A549 treated with CpdA at 1 μM for 4 hours (cell line): Measurements from ENCODE around the gene NT5C. TPM values are rescaled to one million over a fixed set of nuclear protein-coding genes. Genes with fewer than 3 reads are reported as not detected.

Source experiments
- total RNA-seq: library from RNA; stranded (reverse); fragments of 200-300 nt; extraction: Qiagen RNA extraction; gene quantifications from 5 replicates; pipeline ENCODE4 v1.2.3, GENCODE V29; 2022; ENCODE audit warnings: low read depth

Gene NT5C
- total RNA-seq, result 87.9 to 130 TPM (median 123 TPM) in 5 replicates

DNA sequence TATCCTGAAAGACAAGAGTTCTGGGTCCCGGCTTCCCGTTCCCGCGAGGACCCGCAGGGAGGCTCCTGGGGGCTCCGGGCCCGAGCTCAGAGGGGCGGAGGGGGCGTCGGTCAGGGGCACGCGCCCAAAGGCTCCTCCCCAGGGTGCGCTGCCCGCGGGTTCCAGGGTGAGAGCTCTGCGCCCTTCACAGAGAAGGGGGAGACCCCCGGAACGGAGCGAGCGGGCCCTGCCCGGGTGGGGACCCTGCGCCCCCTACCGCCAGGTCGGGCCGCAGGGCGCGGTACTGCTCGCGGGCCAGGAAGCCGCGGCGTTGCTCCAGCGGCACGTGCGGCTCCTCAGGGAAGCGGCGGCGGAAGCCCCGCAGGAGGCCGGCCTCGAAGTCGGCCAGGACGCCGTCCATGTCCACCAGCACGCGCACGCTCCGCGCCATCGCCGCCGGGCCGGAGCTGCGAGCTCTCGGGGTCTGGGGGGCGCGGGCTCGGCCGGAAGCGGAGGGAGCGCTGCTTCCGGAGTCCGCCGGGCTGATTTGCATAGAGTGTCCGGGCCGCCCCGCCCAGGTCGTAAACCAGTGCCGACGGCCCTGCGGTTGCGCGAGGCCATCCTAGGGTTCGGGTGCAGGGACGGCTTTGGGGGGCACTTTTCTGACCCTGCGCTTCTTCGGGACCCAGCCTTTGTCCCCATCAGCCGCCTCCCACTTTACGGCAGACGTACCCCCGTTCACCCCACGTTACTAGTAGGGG lies at the start of gene NT5C:
Gene NT5C (minus strand): TSS at position 465 of the 740 bp plus-strand sequence. CDS start 35 bp downstream, at position 430.

DNA sequence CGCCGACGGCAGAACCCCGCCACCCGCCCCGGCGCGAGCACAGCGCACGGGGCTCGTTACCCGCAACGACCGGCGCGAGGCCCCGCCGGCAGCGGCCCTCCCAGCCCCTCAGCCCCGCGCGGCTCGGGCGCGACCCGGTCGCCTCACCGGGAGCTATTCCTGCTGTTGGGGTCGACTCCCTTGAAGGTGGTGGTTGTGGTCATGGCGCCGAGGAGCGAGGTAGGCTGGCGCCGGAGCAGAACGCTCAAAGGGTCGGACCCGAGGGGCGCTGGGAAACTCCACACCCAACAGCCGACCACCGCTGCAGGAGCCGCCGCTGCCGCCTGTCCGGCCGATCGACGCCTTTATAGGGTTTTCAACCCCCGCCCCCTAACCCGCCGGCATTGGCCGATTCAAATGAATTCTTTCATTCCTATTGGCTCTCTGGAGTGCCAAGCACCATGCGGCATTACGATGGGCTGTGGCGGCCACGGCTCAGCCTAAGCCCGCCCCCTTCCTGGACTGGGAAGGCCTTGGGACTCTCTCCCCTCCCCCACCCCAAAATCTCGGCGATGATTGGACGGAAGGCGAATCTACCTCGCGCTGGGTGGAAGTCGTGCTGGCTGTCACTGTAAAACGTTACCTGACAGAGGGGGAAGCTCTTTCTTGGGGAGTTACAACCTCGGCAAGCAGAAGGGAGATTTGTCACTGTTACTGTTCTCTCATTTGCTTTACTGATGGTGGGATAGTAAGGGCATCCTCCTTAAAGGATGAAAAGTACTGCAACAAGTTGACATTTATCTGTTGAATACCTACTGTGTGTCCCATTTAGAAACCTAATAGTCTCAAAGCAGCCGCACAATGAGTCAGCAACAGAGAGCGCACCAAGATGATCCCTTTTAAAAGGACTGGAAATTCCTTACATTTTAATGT lies 22.9 kb upstream of the NT5C start, which contains the start of gene JPT1:
Gene JPT1 (minus strand): TSS at position 318 of the 912 bp plus-strand sequence. CDS start 115 bp downstream, at position 203.

DNA sequence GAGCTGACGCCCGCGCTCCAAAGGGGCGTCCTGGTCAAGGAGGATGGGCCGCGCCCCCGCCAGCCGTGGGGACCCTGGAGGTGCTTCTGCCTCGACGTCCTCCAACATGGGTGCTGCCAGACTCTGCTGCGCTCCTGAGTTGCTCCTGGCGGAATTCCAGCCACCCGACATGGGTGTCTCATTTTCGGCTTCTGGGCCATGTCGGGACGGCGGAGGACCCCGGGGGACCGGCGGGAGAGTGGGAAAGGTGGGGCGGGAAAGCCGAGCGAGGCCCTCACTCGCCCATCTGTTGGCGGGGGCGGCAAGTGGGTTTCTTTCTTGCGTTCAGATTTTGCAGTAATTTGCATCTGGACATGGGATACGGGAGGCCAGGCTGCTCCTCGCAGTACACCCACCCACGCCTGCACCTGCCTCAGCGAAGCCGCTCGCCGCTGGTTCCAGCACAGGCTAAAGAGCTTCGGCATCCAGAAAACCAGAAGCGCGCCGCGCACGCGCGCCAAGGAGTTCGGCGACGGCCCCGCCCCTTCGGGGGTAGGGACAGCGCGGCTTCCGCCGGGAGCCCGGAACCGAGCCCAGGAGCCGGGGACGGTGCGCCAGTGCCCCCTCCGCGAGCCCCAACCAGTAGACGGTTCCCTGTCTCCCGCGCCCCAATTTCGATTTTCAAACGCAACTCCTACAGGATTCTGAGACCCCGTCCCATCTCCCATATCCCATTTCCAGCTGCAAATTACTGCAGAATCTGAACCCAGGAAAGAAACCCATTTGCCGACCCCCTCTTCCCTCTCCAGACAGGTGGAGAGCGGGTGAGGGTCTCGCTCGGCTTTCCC lies 21.9 kb downstream of the NT5C start, which contains the start of gene ARMC7:
Gene ARMC7 (plus strand): TSS at position 563 of the 827 bp plus-strand sequence. CDS start 320 bp downstream, outside the sequence.

DNA sequence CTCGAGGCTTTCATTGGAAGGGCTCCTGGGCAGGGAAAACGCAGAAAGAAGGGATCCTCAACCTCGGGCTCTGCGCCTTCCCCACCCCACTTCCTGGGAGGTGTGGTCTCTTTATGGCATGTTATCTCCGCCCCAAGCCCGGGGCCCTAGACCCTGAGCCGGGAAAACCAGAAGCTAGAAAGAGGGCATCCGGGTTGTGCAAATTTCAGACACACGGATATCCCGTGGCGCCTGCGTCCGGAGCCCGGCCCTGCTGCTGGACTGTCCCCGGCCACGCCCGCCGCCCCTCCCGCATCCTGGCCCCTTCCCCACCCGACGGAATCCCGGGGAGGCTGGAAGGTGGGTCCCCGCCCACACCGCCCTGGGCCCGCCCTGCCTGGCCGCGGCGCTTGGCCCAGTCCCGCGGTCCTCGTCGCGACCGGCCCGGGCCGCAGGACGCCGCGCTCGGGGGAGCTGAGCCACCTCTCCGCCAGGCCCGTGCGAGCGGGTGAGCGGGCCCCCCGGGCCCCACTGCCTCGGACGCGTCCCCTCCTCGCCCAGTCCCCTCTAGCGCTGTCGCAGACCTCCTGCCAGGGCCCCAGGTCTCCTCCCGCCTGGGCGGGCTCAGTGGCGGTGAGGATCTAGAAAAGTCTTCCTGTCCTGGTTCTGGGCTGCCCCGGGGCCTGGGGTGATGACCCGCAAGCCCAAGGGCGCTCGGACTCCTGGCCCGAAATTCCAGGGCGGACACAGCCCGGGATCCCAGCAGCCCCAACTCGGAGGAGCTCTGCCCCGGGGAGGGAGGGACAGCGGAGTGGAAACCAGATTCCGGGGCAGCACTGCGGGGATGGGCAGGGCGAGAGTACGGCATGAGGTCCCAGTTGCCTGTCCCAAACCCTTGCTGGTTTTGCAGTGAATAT lies 43.7 kb downstream of the NT5C start, which contains the start of gene SLC16A5:
Gene SLC16A5 (plus strand): TSS at position 397 of the 896 bp plus-strand sequence. CDS start 5,683 bp downstream, outside the sequence.

Other genes starting within 250 kb of the NT5C start
- not detected in 5 replicates for gene FADS6, start 238.1 kb downstream of the NT5C start, total RNA-seq
- gene USH1G, start 208.5 kb downstream of the NT5C start, total RNA-seq, result 0.02 to 0.12 TPM (median 0.08 TPM) in 4 of 5 replicates, not detected in the other
- gene OTOP2, start 207.5 kb downstream of the NT5C start, total RNA-seq, result 0.06 to 0.17 TPM (median 0.08 TPM) in 4 of 5 replicates, not detected in the other
- gene OTOP3, start 195.8 kb downstream of the NT5C start, total RNA-seq, result not detected in 5 replicates
- gene HID1, start 159.0 kb downstream of the NT5C start, total RNA-seq, result 6.6 to 8.5 TPM (median 7.2 TPM) in 5 replicates
- 33.1 to 46.8 TPM (median 45.6 TPM) in 5 replicates for gene CDR2L, start 144.1 kb downstream of the NT5C start, total RNA-seq
- 77.1 to 83.4 TPM (median 81.1 TPM) in 5 replicates for gene MRPL58, start 119.1 kb downstream of the NT5C start, total RNA-seq
- 479 to 548 TPM (median 503 TPM) in 5 replicates for gene ATP5PD, start 84.8 kb downstream of the NT5C start, total RNA-seq
- gene KCTD2, start 84.5 kb downstream of the NT5C start, total RNA-seq, result 27.8 to 28.7 TPM (median 27.9 TPM) in 5 replicates
- gene SLC16A5, start 43.8 kb downstream of the NT5C start, total RNA-seq, result 20.6 to 29.3 TPM (median 26.9 TPM) in 5 replicates
- 17.8 to 22.6 TPM (median 18.7 TPM) in 5 replicates for gene ARMC7, start 21.8 kb downstream of the NT5C start, total RNA-seq
- gene JPT1, start 22.8 kb upstream of the NT5C start, total RNA-seq, result 746 to 889 TPM (median 834 TPM) in 5 replicates
- gene SUMO2, start 51.2 kb upstream of the NT5C start, total RNA-seq, result 351 to 397 TPM (median 381 TPM) in 5 replicates
- gene NUP85, start 73.9 kb upstream of the NT5C start, total RNA-seq, result 97.9 to 115 TPM (median 108 TPM) in 5 replicates
- 25.0 to 33.0 TPM (median 28.9 TPM) in 5 replicates for gene GGA3, start 129.9 kb upstream of the NT5C start, total RNA-seq
- gene MRPS7, start 130.1 kb upstream of the NT5C start, total RNA-seq, result 146 to 185 TPM (median 183 TPM) in 5 replicates
- gene MIF4GD, start 139.5 kb upstream of the NT5C start, total RNA-seq, result 30.1 to 36.9 TPM (median 36.0 TPM) in 5 replicates
- 17.6 to 24.7 TPM (median 22.9 TPM) in 5 replicates for gene SLC25A19, start 157.7 kb upstream of the NT5C start, total RNA-seq